Adrenal gland (tissue), 12 donors: ENCODE results near the gene CCDC170. TPM values are rescaled to one million over a fixed set of nuclear protein-coding genes. Genes with fewer than 3 reads are reported as not detected.
"Not testable (repeated sequence)": the region's sequence is repeated elsewhere in the genome, so short reads cannot be mapped to it uniquely, and the experiment has no call there.

ENCODE experiments used
- DNase-seq, 7 donors: peaks; one replicate each; pipeline ENCODE4 v3.0.0-alpha.2; 2019 to 2020
- H3K27ac ChIP-seq, 5 donors: fragments of 200-600 bp; sonication (generic) in 4 of 5; 1 replicate in 3 of 5; 2 replicates in 2 of 5; pipeline versions ENCODE4 v1.5.1 to v1.8.0; 2016 to 2020; ENCODE audit warnings: mild to moderate bottlenecking in 1 of 5
- H3K27me3 ChIP-seq: fragments of 200-600 bp; 2 replicates; pipeline ENCODE4 v1.8.0; 2021
- H3K36me3 ChIP-seq, 2 donors: fragments of 200-600 bp; replicated peaks in 1 of 2; 1 replicate in 1 of 2; 2 replicates in 1 of 2; pipeline versions ENCODE4 v1.5.1 to v1.8.0; 2018 to 2022
- H3K4me1 ChIP-seq, 2 donors: fragments of 200-600 bp; replicated peaks in 1 of 2; 1 replicate in 1 of 2; 2 replicates in 1 of 2; pipeline versions ENCODE4 v1.5.1 to v1.8.0; 2018 to 2021
- H3K4me3 ChIP-seq, 4 donors: fragments of 200-600 bp; sonication (generic) in 3 of 4; one replicate each; pipeline ENCODE4 v1.5.1; 2016 to 2018
- H3K9me3 ChIP-seq, 3 donors: fragments of 200-600 bp; sonication (generic) in 1 of 3; replicated peaks in 1 of 3; 1 replicate in 2 of 3; 2 replicates in 1 of 3; pipeline versions ENCODE4 v1.5.1 to v1.8.0; 2016 to 2021
- CTCF ChIP-seq, 6 experiments: fragments of 450-650 bp in 4 of 6; fragments of 200-600 bp in 2 of 6; sonication (generic) in 1 of 6; IDR thresholded peaks; 1 replicate in 5 of 6; 2 replicates in 1 of 6; pipeline versions ENCODE4 v1.5.1 to v1.8.0; 2016 to 2021; ENCODE audit warnings: antibody characterized with exemption in 6 of 6, mild to moderate bottlenecking in 2 of 6, moderate library complexity in 1 of 6
- POLR2A ChIP-seq, 2 donors: fragments of 450-650 bp; IDR thresholded peaks; one replicate each; pipeline ENCODE4 v1.6.1; 2017; ENCODE audit warnings: antibody characterized with exemption in 2 of 2, mild to moderate bottlenecking in 2 of 2, moderate library complexity in 1 of 2
- WGBS, 4 donors: extraction: QIAGEN DNeasy Blood & Tissue Kit in 2 of 4; methylation state at CpG; one replicate each; pipeline versions ENCODE4 v1.1.5 to v1.1.7; 2013 to 2017; 5-methylcytosine and 5-hydroxymethylcytosine counted together
- intact Hi-C, 2 donors: fragments of 100-400 bp; cut with DNase I; formaldehyde crosslinking; loops; one replicate each; pipeline versions ENCODE4 v1.14.1 to v1.15.0; 2022 to 2023
- polyA plus RNA-seq, 3 donors: library from polyadenylated mRNA; stranded (reverse); fragments of 200-250 nt in 2 of 3; fragments of 350-450 nt in 1 of 3; fragmentation: Illumina TruSeq in 1 of 3; extraction: RNeasy Lipid Tissue Mini Kit (QIAGEN cat#74804) in 1 of 3; gene quantifications; one replicate each; pipeline ENCODE4 v1.2.3, GENCODE V29; 2013 to 2014
- total RNA-seq, 9 donors: library from RNA; depleted of rRNA in 4 of 9; stranded (reverse); fragments of >200 nt in 4 of 9; fragments of 120-200 nt in 1 of 9; fragmentation: NEBNext Ultra II Directional in 1 of 9; extraction: Animal tissue kit (Norgen Biotek cat#: 25700) in 1 of 9; gene quantifications; one replicate each; pipeline versions ENCODE4 v1.1.0 to v1.2.4, GENCODE V29; 2013 to 2023
- donor health status: healthy with polysubstance abuse.
- donor health status: Bipolar disorder and iron deficiency.
- donor health status: DM: yes; HTN: yes; CAD: no.
- donor health status: DM: no; HTN: no; CAD: no.
- donor health status: DM: no; HTN: no; CAD: no.
- donor health status: DM: yes; HTN: yes; CAD: no.

The CCDC170 gene
- total and polyA plus RNA-seq, 12 donors, result 2.0 to 13.5 (median 6.1) TPM

GRCh38 chr6:151514000-151514730 is 20.3 kb downstream of the CCDC170 start:
- Histone ChIP-seq H3K4me3 (no peak overlapping the region), H3K27ac (no peak overlapping the region), H3K36me3 (no peaks in the 10 kb centered on the region), H3K4me1 (no peaks in the 10 kb centered on the region), H3K27me3 (no peaks in the 10 kb centered on the region), H3K9me3 (no peaks in the 10 kb centered on the region)
- intact Hi-C loops, result no loop called here
- no peak for DNase-seq
- TF ChIP-seq CTCF (IDR thresholded peaks at IDR 0.05) (no peak), POLR2A (IDR thresholded peaks at IDR 0.05) (no peak)
- 73 to 82% (median 79%) methylated on average over 9 of the region's 9 CpGs for WGBS, 4 donors

- H3K36me3 ChIP-seq, H3K27me3 ChIP-seq, intact Hi-C loops, DNase-seq, H3K9me3 ChIP-seq, H3K4me3 ChIP-seq, H3K27ac ChIP-seq, H3K4me1 ChIP-seq: not testable (repeated sequence)
- 91 to 97% (median 92%) methylated on average over 5 of the region's 5 CpGs for WGBS, 4 donors
These were observed 25.2 kb downstream of the CCDC170 start for GRCh38 chr6:151518992-151519391.

DNA sequence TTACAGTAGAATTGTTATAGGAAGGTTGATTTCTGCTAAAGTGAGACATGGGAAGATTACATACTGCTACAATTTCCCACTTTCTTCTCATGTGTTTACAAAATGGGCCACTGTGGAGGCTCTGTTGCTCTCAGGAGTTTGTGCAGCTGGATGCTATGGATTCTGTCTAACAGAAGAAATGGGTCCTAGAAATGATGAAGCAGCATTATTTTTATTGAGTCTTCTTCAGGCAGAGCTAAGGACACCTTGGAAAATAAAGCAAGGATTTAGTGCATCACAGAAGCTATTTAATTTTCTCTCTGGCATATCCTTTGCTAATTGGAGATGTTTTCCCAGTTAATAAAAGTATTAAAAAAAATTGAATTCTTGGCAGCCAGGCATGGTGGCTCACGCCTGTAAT is 29.2 kb downstream of the CCDC170 start:
- Histone ChIP-seq H3K4me3 (no peak overlapping the region), H3K9me3 (peaks cover 0 to 4% (median 0%) of the 10 kb centered on the region in 3 donors), H3K27me3 (no peaks in the 10 kb centered on the region), H3K27ac (no peak overlapping the region), H3K4me1 (no peaks in the 10 kb centered on the region), H3K36me3 (no peaks in the 10 kb centered on the region)
- WGBS, 4 donors, result 72 to 87% (median 80%) methylated on average over 1 of the region's 1 CpG
- TF ChIP-seq CTCF (IDR thresholded peaks at IDR 0.05), result no peak
- no peak for TF ChIP-seq POLR2A (IDR thresholded peaks at IDR 0.05)
- intact Hi-C loops, result no loop called here
- DNase-seq, result no peak

DNA sequence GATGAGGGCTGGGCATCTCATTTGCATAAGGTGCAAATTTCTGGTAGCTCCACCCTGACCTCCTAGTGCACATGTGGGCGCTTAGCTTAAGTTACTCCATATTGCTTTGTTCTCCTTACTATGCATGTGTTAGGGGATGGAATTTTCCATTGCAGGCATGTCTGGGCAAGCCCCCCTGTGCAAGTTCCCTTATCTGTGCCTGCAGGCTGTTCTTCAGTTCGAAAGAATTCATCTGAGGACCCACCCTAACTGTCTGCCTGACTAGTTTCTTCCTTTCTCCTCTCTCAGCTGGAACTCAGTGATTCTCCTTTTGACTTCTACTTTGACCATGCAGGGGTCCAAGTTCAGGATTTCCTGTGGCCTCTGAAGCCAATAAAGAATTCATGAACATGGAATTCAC is 30.2 kb downstream of the CCDC170 start:
- TF ChIP-seq CTCF (IDR thresholded peaks at IDR 0.05) (no peak), POLR2A (IDR thresholded peaks at IDR 0.05) (no peak)
- H3K36me3 ChIP-seq, result no peaks in the 10 kb centered on the region
- peaks cover 0 to 4% (median 0%) of the 10 kb centered on the region in 3 donors for H3K9me3 ChIP-seq
- no peak overlapping the region for H3K4me3 ChIP-seq
- no peak for DNase-seq
- H3K27ac ChIP-seq, result no peak overlapping the region
- intact Hi-C loops, result no loop called here
- no peaks in the 10 kb centered on the region for H3K4me1 ChIP-seq
- WGBS, 4 donors, result 79 to 95% (median 90%) methylated on average over 1 to 2 of the region's 2 CpGs
- no peaks in the 10 kb centered on the region for H3K27me3 ChIP-seq

GRCh38 chr6:151534576-151534975 is 40.8 kb downstream of the CCDC170 start:
- H3K4me3 ChIP-seq, result no peak overlapping the region
- peaks cover 5 to 23% of the 10 kb centered on the region in 2 donors for H3K4me1 ChIP-seq
- intact Hi-C loops, result no loop called here
- no peaks in the 10 kb centered on the region for H3K27me3 ChIP-seq
- no peaks in the 10 kb centered on the region for H3K9me3 ChIP-seq
- TF ChIP-seq POLR2A (IDR thresholded peaks at IDR 0.05) (no peak), CTCF (IDR thresholded peaks at IDR 0.05) (no peak)
- DNase-seq, result peak in 1 of 7 donors; percentile 10
- 60 to 75% (median 63%) methylated on average over 3 of the region's 3 CpGs for WGBS, 4 donors
- H3K27ac ChIP-seq, result no peak overlapping the region
- no peaks in the 10 kb centered on the region for H3K36me3 ChIP-seq
